Panc1 (cell line): Measurements from ENCODE around the gene HOXB3.

Source experiments
- POLR2AphosphoS5 ChIP-seq: IDR thresholded peaks from 2 replicates; pipeline ENCODE4 v1.6.1; 2012; ENCODE audit warnings: mild to moderate bottlenecking, low read depth, low read length, moderate library complexity
- REST ChIP-seq, 2 experiments: IDR thresholded peaks; 2 replicates each; pipeline ENCODE4 v1.6.1; 2011 to 2012; ENCODE audit warnings: low read depth in 2 of 2, control low read depth in 1 of 2, low read length in 1 of 2, mild to moderate bottlenecking in 1 of 2, moderate library complexity in 1 of 2; ENCODE audit not compliant: insufficient read depth in 1 of 2
- TCF7L2 ChIP-seq: IDR thresholded peaks from 2 replicates; pipeline ENCODE4 v1.6.1; 2011; ENCODE audit warnings: mild to moderate bottlenecking, low read depth, low read length, inconsistent platforms
- TF ChIP-seq, protein P1 (sequence below): fragments of 450-650 bp; IDR thresholded peaks from 2 replicates; pipeline ENCODE4 v1.5.1; 2017; ENCODE audit warnings: mild to moderate bottlenecking

GRCh38 chr17:48551596-48552465 is 38.2 kb downstream of the HOXB3 start:
- TF ChIP-seq TCF7L2 (no peak), POLR2AphosphoS5 (peak; percentile 31), REST (IDR thresholded peaks at IDR 0.05; ENCODE audit: insufficient read depth in 1 of 2, low read depth in 2 of 2, low read length in 1 of 2) (0 out of 4 replicates have a peak, but pooled peaks of 1 of the 2 experiments have one; percentile 41)
- TF ChIP-seq, protein P1, sequence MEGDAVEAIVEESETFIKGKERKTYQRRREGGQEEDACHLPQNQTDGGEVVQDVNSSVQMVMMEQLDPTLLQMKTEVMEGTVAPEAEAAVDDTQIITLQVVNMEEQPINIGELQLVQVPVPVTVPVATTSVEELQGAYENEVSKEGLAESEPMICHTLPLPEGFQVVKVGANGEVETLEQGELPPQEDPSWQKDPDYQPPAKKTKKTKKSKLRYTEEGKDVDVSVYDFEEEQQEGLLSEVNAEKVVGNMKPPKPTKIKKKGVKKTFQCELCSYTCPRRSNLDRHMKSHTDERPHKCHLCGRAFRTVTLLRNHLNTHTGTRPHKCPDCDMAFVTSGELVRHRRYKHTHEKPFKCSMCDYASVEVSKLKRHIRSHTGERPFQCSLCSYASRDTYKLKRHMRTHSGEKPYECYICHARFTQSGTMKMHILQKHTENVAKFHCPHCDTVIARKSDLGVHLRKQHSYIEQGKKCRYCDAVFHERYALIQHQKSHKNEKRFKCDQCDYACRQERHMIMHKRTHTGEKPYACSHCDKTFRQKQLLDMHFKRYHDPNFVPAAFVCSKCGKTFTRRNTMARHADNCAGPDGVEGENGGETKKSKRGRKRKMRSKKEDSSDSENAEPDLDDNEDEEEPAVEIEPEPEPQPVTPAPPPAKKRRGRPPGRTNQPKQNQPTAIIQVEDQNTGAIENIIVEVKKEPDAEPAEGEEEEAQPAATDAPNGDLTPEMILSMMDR: no peak
